Hepatocyte (in vitro differentiated cells): Measurements from ENCODE around the gene SLMAP. TPM values are rescaled to one million over a fixed set of nuclear protein-coding genes. Genes with fewer than 3 reads are reported as not detected.

ENCODE experiments used
- DNase-seq: peaks from one replicate; pipeline ENCODE4 v3.0.0-alpha.2; 2016; ENCODE audit warnings: low spot score
- H2AFZ ChIP-seq: fragments of 200-600 bp; sonication (generic); 2 replicates; pipeline ENCODE4 v1.6.0; 2016; ENCODE audit warnings: antibody characterized with exemption, mild to moderate bottlenecking
- H3K27ac ChIP-seq: fragments of 200-600 bp; sonication (generic); 2 replicates; pipeline ENCODE4 v1.5.1; 2016; ENCODE audit warnings: mild to moderate bottlenecking
- H3K27me3 ChIP-seq: fragments of 200-600 bp; sonication (generic); 2 replicates; pipeline ENCODE4 v1.6.1; 2016
- H3K36me3 ChIP-seq: fragments of 200-600 bp; sonication (generic); replicated peaks from 2 replicates; pipeline ENCODE4 v1.5.1; 2016; ENCODE audit warnings: low read depth; ENCODE audit not compliant: insufficient read depth
- H3K4me1 ChIP-seq: fragments of 200-600 bp; sonication (generic); 2 replicates; pipeline ENCODE4 v1.5.1; 2016; ENCODE audit warnings: mild to moderate bottlenecking, moderate library complexity; ENCODE audit not compliant: insufficient read depth
- H3K4me2 ChIP-seq: fragments of 200-600 bp; sonication (generic); 2 replicates; pipeline ENCODE4 v1.6.0; 2016
- H3K4me3 ChIP-seq: fragments of 200-600 bp; sonication (generic); 2 replicates; pipeline ENCODE4 v1.5.1; 2016; ENCODE audit warnings: mild to moderate bottlenecking
- H3K79me2 ChIP-seq: fragments of 200-600 bp; sonication (generic); 2 replicates; pipeline ENCODE4 v1.6.0; 2017; ENCODE audit warnings: mild to moderate bottlenecking
- H3K9me2 ChIP-seq: fragments of 200-600 bp; sonication (generic); replicated peaks from 2 replicates; pipeline ENCODE4 v1.6.0; 2017; ENCODE audit warnings: mild to moderate bottlenecking; ENCODE audit not compliant: insufficient read depth
- H3K9me3 ChIP-seq: fragments of 200-600 bp; sonication (generic); 2 replicates; pipeline ENCODE4 v1.5.1; 2016; ENCODE audit warnings: low read depth, mild to moderate bottlenecking
- H4K20me1 ChIP-seq: fragments of 200-600 bp; sonication (generic); 2 replicates; pipeline ENCODE4 v1.6.0; 2016; ENCODE audit warnings: mild to moderate bottlenecking; ENCODE audit not compliant: insufficient read depth, poor library complexity, severe bottlenecking
- EZH2 ChIP-seq: fragments of 200-600 bp; sonication (generic); IDR thresholded peaks from 2 replicates; pipeline ENCODE4 v1.6.1; 2016; ENCODE audit warnings: antibody characterized with exemption, mild to moderate bottlenecking, borderline replicate concordance
- EZH2phosphoT487 ChIP-seq: fragments of 200-600 bp; sonication (generic); IDR thresholded peaks from one replicate; pipeline ENCODE4 v1.6.1; 2018; ENCODE audit warnings: antibody characterized with exemption, mild to moderate bottlenecking, low read depth, moderate library complexity; ENCODE audit not compliant: unreplicated experiment, severe bottlenecking
- WGBS: methylation state at CpG from one replicate; pipeline ENCODE4 v1.1.6; 2016; ENCODE audit warnings: low lambda C conversion rate; ENCODE audit errors: missing lambda C conversion rate; 5-methylcytosine and 5-hydroxymethylcytosine counted together
- polyA plus RNA-seq: library from polyadenylated mRNA; unstranded; fragments of >200 nt; fragmentation: Nextera tagmentation; extraction: Ambion mirVana; gene quantifications from 2 replicates; pipeline ENCODE4 v1.2.1, GENCODE V29; 2016
- total RNA-seq: library from RNA; depleted of rRNA; stranded (reverse); fragments of >200 nt; gene quantifications from 2 replicates; pipeline ENCODE4 v1.2.3, GENCODE V29; 2014
- TF ChIP-seq, protein P1 (sequence below): fragments of 200-600 bp; sonication (generic); IDR thresholded peaks from 2 replicates; pipeline ENCODE4 v1.5.1; 2016; ENCODE audit warnings: antibody characterized with exemption, mild to moderate bottlenecking; ENCODE audit not compliant: poor library complexity

The SLMAP gene
- total and polyA plus RNA-seq, 2 experiments from 2014 or later: 22.8 to 46.0 TPM

DNA sequence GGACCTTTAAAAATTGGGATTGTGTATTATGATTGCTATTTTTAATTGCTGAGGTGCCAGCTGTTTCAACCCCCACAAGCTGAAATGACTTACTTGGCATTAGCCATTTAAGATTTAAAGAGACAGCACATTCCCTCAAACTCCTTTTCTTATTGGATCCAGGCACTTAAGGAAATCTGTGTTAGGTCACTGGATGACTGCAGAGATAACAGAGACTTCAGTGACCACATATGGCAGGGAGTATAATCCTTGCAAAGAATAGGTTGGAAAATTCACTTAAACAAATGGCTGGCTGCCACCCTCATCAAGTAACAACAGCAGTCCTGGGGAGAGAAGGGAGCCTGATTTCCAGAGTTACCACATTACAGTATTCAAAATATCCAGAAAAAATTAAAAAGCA is 66.6 kb downstream of the SLMAP start:
- DNase-seq: no peak
- TF ChIP-seq EZH2phosphoT487: no peak

DNA sequence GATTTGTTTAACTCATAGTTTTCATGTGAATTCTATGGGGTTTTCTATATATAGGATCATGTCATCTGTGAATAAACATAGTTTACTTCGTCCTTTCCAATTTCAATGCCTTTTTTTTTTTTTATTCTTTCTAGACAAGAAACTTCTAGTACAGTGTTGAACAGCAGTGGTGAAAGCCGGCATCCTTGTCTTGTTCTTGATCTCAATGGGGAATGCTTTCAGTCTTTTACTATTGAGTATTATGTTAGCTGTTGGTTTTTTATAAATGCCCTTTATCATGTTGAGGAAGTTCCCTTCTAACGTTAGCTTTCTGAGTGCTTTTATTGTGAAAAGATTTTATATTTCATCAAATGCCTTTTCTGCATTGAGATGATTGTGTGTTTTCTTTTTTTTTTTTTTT is 69.0 kb downstream of the SLMAP start:
- Histone ChIP-seq H3K9me3 (no peaks in the 10 kb centered on the region), H3K36me3 (no peaks in the 10 kb centered on the region), H2AFZ (no peak overlapping the region), H3K27me3 (no peaks in the 10 kb centered on the region), H3K79me2 (peaks cover 72% of the 10 kb centered on the region), H3K4me2 (no peak overlapping the region), H3K4me1 (peaks cover 17% of the 10 kb centered on the region), H4K20me1 (peaks cover 25% of the 10 kb centered on the region), H3K4me3 (no peak overlapping the region), H3K27ac (no peak overlapping the region), H3K9me2 (no peaks in the 10 kb centered on the region)
- TF ChIP-seq EZH2: no peak
- TF ChIP-seq EZH2phosphoT487: no peak
- TF ChIP-seq, protein P1, sequence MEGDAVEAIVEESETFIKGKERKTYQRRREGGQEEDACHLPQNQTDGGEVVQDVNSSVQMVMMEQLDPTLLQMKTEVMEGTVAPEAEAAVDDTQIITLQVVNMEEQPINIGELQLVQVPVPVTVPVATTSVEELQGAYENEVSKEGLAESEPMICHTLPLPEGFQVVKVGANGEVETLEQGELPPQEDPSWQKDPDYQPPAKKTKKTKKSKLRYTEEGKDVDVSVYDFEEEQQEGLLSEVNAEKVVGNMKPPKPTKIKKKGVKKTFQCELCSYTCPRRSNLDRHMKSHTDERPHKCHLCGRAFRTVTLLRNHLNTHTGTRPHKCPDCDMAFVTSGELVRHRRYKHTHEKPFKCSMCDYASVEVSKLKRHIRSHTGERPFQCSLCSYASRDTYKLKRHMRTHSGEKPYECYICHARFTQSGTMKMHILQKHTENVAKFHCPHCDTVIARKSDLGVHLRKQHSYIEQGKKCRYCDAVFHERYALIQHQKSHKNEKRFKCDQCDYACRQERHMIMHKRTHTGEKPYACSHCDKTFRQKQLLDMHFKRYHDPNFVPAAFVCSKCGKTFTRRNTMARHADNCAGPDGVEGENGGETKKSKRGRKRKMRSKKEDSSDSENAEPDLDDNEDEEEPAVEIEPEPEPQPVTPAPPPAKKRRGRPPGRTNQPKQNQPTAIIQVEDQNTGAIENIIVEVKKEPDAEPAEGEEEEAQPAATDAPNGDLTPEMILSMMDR: no peak
- no peak for DNase-seq
- 69% methylated on average over 3 of the region's 3 CpGs for WGBS

More for the DNA sequence above, 66.6 kb downstream of the SLMAP start:
- Histone ChIP-seq H3K9me3 (no peaks in the 10 kb centered on the region), H3K27ac (no peak overlapping the region), H3K27me3 (no peaks in the 10 kb centered on the region), H3K4me3 (no peak overlapping the region), H4K20me1 (peaks cover 23% of the 10 kb centered on the region), H2AFZ (no peak overlapping the region), H3K36me3 (no peaks in the 10 kb centered on the region), H3K4me2 (no peak overlapping the region), H3K9me2 (no peaks in the 10 kb centered on the region), H3K4me1 (peaks cover 10% of the 10 kb centered on the region), H3K79me2 (peaks cover 74% of the 10 kb centered on the region)

DNA sequence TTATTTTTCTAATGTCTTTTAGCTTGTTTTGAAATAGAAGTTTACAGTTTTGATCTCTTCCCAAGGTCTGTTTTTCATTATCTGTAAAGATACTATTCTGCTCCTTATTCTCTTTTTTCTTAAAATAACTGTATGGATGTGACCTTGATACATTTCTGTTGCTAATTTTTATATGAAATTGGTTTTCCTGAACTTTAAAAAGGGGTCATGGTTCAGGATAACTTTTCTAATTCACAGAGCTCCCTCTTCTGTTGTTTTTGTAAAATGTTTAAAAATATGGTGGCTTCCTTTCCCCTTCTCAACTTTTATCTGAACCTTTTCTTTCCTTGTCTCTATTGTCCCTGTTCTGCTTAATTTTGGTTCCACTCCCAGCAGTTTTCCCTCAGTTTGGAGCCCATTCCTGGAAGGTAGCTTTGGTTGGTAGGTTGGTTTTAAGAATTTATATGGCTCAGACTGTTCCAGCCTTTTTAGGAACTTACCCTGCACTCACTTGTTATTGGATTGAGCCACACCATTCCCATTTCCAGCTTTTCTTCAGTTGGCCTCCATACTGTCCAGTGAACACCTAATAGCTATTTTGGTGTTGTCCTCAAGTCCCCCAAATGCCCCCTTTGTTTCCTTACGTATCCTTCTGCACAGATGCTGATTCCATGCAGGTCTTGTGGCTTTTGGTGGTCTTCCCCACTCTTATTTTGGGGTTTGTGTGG is 70.3 kb downstream of the SLMAP start:
- Histone ChIP-seq H3K36me3 (no peaks in the 10 kb centered on the region), H3K27ac (no peak overlapping the region), H3K9me2 (no peaks in the 10 kb centered on the region), H3K79me2 (peaks cover 70% of the 10 kb centered on the region), H2AFZ (no peak overlapping the region), H3K27me3 (no peaks in the 10 kb centered on the region), H4K20me1 (peaks cover 15% of the 10 kb centered on the region), H3K9me3 (no peaks in the 10 kb centered on the region), H3K4me2 (no peak overlapping the region), H3K4me1 (peaks cover 9% of the 10 kb centered on the region), H3K4me3 (no peak overlapping the region)
- 100% methylated on average over 1 of the region's 1 CpG for WGBS
- no peak for DNase-seq
- TF ChIP-seq, protein P1: peak; percentile 38
- no peak for TF ChIP-seq EZH2phosphoT487

DNA sequence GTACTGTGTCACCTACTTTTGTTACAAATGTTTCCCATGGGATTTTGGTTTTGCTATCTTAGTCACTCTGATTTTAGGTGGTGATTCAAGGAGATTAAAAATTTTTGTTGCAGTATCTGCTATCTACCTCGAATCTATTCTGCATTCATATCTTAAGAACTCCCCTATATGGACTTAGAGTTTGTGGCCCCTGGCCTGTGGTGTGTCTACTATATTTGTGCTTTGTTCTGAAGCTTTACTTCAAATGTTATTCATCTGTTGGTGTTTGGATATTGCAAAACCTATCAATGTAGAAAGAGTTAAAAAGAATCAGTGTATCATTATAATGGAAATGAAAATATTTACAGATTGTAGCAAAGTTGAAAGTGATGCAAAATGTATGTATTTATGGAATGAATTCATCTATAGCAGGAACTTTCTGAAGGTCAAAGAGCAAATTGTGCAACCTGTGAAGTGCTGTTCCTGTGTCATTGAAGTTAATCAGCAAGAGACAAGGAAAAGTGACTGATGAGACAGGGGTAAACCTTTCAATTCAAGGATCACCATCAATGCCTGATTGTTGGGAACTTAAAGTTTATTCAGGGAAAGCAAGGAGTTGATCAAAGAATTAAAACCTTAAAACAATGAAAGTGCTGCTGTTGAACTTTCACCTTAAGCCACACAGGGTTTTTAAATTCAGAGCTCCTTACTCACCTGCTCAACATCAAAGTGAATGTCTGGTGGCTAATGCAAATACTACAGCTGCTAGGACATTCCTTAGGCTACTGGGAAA is 71.0 kb downstream of the SLMAP start:
- Histone ChIP-seq H3K36me3 (no peaks in the 10 kb centered on the region), H3K27ac (peak overlapping the region; percentile 17), H3K9me2 (no peaks in the 10 kb centered on the region), H3K27me3 (no peaks in the 10 kb centered on the region), H3K4me2 (no peak overlapping the region), H4K20me1 (peaks cover 15% of the 10 kb centered on the region), H3K4me3 (no peak overlapping the region), H3K9me3 (no peaks in the 10 kb centered on the region), H3K4me1 (peaks cover 9% of the 10 kb centered on the region), H3K79me2 (peaks cover 64% of the 10 kb centered on the region), H2AFZ (no peak overlapping the region)
- TF ChIP-seq EZH2phosphoT487 (no peak), EZH2 (no peak)
- TF ChIP-seq, protein P1: no peak
- WGBS: 93% methylated on average over 1 of the region's 1 CpG
- no peak for DNase-seq
